NB4 (cell line): ENCODE results near the gene MBOAT1.

Source experiments
- MYC ChIP-seq: IDR thresholded peaks from 2 replicates; pipeline ENCODE4 v1.6.1; 2011; ENCODE audit warnings: low read depth, low read length
- TF ChIP-seq, protein P1 (sequence below): IDR thresholded peaks from one replicate; pipeline ENCODE4 v1.5.1; 2012; ENCODE audit warnings: low read depth, low read length
- TF ChIP-seq, protein P2 (sequence below): IDR thresholded peaks from 2 replicates; pipeline ENCODE4 v1.6.1; 2011; ENCODE audit warnings: low read depth, low read length

DNA sequence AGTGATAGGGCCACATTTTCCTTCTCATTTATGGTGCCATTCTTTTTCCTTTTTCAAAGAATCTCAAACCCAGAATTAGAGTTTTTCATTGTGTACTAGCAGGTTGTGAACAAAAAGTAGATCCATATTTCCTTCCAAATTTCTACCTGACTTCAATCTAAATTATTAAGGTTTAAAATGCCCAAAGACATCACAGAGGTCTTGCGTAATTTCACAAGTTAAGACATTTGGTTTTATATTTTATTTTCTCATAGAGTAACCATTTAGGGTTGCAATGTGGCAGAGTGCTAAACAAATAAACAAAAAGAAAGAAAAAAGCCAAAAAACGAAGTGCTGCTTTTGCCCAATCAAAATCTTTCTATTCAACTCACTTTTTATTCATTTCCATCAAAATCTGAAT lies 49.4 kb upstream of the MBOAT1 start:
- TF ChIP-seq, protein P1, sequence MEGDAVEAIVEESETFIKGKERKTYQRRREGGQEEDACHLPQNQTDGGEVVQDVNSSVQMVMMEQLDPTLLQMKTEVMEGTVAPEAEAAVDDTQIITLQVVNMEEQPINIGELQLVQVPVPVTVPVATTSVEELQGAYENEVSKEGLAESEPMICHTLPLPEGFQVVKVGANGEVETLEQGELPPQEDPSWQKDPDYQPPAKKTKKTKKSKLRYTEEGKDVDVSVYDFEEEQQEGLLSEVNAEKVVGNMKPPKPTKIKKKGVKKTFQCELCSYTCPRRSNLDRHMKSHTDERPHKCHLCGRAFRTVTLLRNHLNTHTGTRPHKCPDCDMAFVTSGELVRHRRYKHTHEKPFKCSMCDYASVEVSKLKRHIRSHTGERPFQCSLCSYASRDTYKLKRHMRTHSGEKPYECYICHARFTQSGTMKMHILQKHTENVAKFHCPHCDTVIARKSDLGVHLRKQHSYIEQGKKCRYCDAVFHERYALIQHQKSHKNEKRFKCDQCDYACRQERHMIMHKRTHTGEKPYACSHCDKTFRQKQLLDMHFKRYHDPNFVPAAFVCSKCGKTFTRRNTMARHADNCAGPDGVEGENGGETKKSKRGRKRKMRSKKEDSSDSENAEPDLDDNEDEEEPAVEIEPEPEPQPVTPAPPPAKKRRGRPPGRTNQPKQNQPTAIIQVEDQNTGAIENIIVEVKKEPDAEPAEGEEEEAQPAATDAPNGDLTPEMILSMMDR = no peak
- TF ChIP-seq, protein P2, sequence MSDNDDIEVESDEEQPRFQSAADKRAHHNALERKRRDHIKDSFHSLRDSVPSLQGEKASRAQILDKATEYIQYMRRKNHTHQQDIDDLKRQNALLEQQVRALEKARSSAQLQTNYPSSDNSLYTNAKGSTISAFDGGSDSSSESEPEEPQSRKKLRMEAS = no peak
- no peak for TF ChIP-seq MYC
